ENCODE data around the gene NLRC5. TPM values are rescaled to one million over a fixed set of nuclear protein-coding genes. Genes with fewer than 3 reads are reported as not detected.

The NLRC5 gene
- total and polyA plus RNA-seq, 4 donors, result 23.9 to 46.4 (median 31.1) TPM

DNA sequence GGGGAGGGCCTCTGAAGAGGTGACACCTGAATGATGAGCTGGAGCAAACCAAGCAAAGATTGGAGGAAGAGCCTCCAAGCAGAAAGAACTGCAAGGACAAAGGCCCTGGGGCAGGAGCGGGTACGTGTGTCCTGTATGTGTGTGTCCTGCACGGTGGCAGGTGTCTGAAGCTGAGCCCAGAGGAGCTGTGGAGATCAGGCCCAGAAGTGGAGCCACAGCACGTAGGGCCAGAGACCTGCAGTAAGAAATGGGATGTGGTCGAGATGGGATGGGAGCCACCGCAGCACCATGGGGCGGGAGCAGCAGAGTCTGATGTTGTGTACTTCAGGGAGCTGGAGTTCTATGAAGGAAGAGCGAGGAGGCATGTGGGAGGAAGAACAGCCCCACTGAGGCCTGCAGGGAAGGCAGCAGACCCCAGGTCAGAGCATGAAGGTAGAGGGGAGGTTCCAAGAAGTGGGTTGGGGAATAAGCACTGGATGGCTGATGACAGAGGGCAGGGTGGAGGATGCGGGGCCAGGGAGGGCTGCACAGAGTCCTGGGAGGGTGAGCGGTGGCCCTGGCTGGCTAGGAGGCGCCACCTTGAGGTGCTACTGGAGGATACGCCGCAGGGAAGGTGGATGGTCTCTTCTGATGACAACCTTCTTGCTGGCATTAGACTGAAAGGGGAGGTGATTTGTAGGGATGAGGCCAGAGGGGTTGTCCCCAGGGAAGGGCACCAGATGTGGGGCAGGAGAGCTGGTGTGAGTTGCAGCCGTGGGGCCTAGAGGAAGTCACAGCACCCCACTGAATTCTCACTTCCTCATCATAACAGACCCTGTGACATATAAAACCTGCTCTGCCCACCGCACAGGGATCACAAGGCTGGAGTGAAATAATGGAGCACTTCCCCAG lies 38.2 kb upstream of the NLRC5 start:
- H3K4me3 ChIP-seq, result no peak overlapping the region
- DNase-seq (peak in 1 of 3 donors; percentile 45), ATAC-seq (ENCODE audit: insufficient read depth, low FRiP score) (peak; percentile 29)
- no peaks in the 10 kb centered on the region for H3K4me1 ChIP-seq (ENCODE audit: control insufficient read depth in 5 of 5, insufficient read depth in 5 of 5, low read length in 5 of 5)
- no peak overlapping the region for H3K9ac ChIP-seq (ENCODE audit: insufficient read depth in 1 of 2, low read length in 2 of 2)
- no peaks in the 10 kb centered on the region for H3K27me3 ChIP-seq (ENCODE audit: control insufficient read depth in 3 of 3, insufficient read depth in 3 of 3, low read length in 2 of 3)
- WGBS, 2 donors, result 58 to 60% methylated on average over 15 of the region's 15 CpGs
- peaks cover 0 to 5% (median under 1%) of the 10 kb centered on the region in 4 donors for H3K36me3 ChIP-seq (ENCODE audit: control insufficient read depth in 4 of 4, insufficient read depth in 4 of 4, low read length in 4 of 4)
- no peaks in the 10 kb centered on the region for H3K9me3 ChIP-seq (ENCODE audit: control insufficient read depth in 4 of 4, insufficient read depth in 3 of 4, low read length in 3 of 4)
- H3K27ac ChIP-seq (ENCODE audit: low read depth in 1 of 2, low read length in 1 of 2), result no peak overlapping the region
- TF ChIP-seq, protein P1, sequence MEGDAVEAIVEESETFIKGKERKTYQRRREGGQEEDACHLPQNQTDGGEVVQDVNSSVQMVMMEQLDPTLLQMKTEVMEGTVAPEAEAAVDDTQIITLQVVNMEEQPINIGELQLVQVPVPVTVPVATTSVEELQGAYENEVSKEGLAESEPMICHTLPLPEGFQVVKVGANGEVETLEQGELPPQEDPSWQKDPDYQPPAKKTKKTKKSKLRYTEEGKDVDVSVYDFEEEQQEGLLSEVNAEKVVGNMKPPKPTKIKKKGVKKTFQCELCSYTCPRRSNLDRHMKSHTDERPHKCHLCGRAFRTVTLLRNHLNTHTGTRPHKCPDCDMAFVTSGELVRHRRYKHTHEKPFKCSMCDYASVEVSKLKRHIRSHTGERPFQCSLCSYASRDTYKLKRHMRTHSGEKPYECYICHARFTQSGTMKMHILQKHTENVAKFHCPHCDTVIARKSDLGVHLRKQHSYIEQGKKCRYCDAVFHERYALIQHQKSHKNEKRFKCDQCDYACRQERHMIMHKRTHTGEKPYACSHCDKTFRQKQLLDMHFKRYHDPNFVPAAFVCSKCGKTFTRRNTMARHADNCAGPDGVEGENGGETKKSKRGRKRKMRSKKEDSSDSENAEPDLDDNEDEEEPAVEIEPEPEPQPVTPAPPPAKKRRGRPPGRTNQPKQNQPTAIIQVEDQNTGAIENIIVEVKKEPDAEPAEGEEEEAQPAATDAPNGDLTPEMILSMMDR (IDR thresholded peaks at IDR 0.05; ENCODE audit: control extremely low read depth, extremely low read depth), result no peak

DNA sequence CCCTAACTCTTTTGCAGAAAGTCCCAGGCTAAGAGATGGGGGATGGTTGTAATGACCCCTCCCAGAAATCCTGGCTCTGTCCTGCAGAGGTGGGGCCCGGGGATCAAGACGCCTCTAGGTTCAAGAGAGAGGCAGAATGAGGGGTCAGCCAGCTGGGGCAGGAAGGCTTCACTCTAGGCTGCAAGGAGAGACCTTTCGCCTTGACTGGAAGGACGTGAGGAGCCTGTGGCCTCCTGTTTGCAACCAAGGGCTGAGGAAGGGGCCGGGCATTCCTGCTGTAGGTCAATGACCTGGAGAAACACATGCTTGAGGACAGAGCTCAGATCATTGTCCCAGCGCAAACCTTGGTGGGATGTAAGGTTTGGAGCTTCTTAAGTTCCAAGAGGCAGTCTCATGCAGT lies 36.4 kb upstream of the NLRC5 start:
- H3K9ac ChIP-seq (ENCODE audit: insufficient read depth in 1 of 2, low read length in 2 of 2), result no peak overlapping the region
- no peaks in the 10 kb centered on the region for H3K9me3 ChIP-seq (ENCODE audit: control insufficient read depth in 4 of 4, insufficient read depth in 3 of 4, low read length in 3 of 4)
- DNase-seq (no peak), ATAC-seq (ENCODE audit: insufficient read depth, low FRiP score) (no peak)
- H3K4me3 ChIP-seq, result no peak overlapping the region
- 90% methylated on average over 6 of the region's 6 CpGs for WGBS, 2 donors
- TF ChIP-seq, protein P1 (IDR thresholded peaks at IDR 0.05; ENCODE audit: control extremely low read depth, extremely low read depth), result no peak
- H3K4me1 ChIP-seq (ENCODE audit: control insufficient read depth in 5 of 5, insufficient read depth in 5 of 5, low read length in 5 of 5), result no peaks in the 10 kb centered on the region
- H3K27ac ChIP-seq (ENCODE audit: low read depth in 1 of 2, low read length in 1 of 2), result no peak overlapping the region
- H3K27me3 ChIP-seq (ENCODE audit: control insufficient read depth in 3 of 3, insufficient read depth in 3 of 3, low read length in 2 of 3), result no peaks in the 10 kb centered on the region
- peaks cover 0 to 2% (median 0%) of the 10 kb centered on the region in 4 donors for H3K36me3 ChIP-seq (ENCODE audit: control insufficient read depth in 4 of 4, insufficient read depth in 4 of 4, low read length in 4 of 4)

DNA sequence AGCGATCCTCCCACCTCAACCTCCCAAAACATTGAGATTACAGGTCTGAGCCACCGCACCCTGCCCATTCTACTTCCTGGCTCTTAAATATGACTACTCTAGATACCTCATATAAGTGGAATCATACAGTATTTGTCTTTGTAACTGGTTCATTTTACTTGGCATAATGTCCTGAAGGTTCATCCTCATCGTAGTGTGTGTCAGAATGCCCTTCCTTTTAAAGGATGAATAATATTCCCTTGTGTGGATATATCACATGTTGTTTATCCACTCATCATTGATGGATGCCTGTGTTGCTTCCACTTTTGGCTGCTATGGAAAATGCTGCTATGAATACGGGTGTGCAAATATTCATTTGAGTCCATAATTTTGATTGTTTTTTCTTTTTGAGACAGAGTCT lies 33.3 kb upstream of the NLRC5 start:
- Histone ChIP-seq H3K9me3 (ENCODE audit: control insufficient read depth in 4 of 4, insufficient read depth in 3 of 4, low read length in 3 of 4) (no peaks in the 10 kb centered on the region), H3K27me3 (ENCODE audit: control insufficient read depth in 3 of 3, insufficient read depth in 3 of 3, low read length in 2 of 3) (no peaks in the 10 kb centered on the region), H3K4me3 (no peak overlapping the region), H3K27ac (ENCODE audit: low read depth in 1 of 2, low read length in 1 of 2) (no peak overlapping the region), H3K4me1 (ENCODE audit: control insufficient read depth in 5 of 5, insufficient read depth in 5 of 5, low read length in 5 of 5) (peaks cover 0 to 6% (median 1%) of the 10 kb centered on the region in 5 donors), H3K36me3 (ENCODE audit: control insufficient read depth in 4 of 4, insufficient read depth in 4 of 4, low read length in 4 of 4) (peaks cover 0 to 2% (median 0%) of the 10 kb centered on the region in 4 donors), H3K9ac (ENCODE audit: insufficient read depth in 1 of 2, low read length in 2 of 2) (no peak overlapping the region)
- TF ChIP-seq, protein P1 (IDR thresholded peaks at IDR 0.05; ENCODE audit: control extremely low read depth, extremely low read depth), result no peak
- 89 to 92% methylated on average over 4 of the region's 4 CpGs for WGBS, 2 donors
- ATAC-seq (ENCODE audit: insufficient read depth, low FRiP score) (no peak), DNase-seq (no peak)

Data from lung (tissue), 12 donors.